ENCODE results near the gene RNF186.
"Not testable (repeated sequence)": the region's sequence is repeated elsewhere in the genome, so short reads cannot be mapped to it uniquely, and the experiment has no call there.

Gene RNF186, protein sequence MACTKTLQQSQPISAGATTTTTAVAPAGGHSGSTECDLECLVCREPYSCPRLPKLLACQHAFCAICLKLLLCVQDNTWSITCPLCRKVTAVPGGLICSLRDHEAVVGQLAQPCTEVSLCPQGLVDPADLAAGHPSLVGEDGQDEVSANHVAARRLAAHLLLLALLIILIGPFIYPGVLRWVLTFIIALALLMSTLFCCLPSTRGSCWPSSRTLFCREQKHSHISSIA

GRCh38 chr1:19814681-19815503 is at the start of gene RNF186:
Gene RNF186, minus strand, starts transcription at chr1:19815283. Its CDS starts 182 bp downstream, at chr1:19815101.
- no peak for DNase-seq (ENCODE audit: low read depth)

GRCh38 chr1:19864570-19865160 is 49.6 kb upstream of the RNF186 start:
- DNase-seq (ENCODE audit: low read depth), result peak; percentile 53

DNA sequence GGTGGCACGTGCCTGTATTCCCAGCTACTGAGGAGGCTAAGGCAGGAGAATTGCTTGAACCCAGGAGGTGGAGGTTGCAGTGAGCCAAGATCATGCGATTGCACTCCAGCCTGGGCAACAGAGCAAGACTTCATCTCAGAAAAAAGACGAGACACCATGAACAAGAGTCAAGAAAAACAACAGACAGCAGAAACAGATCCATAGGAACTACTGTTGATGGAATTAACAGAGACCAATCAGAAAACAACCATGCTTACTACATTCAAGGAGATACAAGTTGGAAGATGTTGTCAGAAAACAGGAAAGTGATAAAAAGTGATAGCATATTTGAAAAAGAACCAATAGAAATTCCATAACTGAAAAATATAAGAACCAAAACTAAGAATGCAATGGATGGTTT is 47.9 kb upstream of the RNF186 start:
- DNase-seq (ENCODE audit: low read depth), result no peak

GRCh38 chr1:19861842-19862530 is 46.9 kb upstream of the RNF186 start:
- no peak for DNase-seq (ENCODE audit: low read depth)

DNA sequence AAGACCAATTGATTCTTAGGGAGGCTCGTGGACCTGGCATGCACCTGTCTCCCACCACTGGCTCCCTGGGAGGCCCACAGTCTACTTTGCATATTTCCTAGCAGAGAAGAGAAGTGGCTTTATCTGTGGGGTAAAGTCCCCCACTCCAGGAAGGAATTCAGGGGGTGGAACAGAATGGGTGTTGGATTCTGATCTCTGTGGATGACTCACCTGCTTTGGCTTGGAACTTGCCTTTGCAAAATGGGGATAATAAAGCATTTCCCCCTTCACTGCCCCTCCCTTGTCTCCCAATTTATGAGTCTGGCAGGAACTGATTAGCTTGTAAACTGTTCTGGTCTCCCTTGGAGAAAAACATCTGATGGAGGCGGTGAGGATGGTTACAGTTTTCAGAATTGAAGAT is 46.0 kb upstream of the RNF186 start:
- DNase-seq (ENCODE audit: low read depth), result peak; percentile 70

DNA sequence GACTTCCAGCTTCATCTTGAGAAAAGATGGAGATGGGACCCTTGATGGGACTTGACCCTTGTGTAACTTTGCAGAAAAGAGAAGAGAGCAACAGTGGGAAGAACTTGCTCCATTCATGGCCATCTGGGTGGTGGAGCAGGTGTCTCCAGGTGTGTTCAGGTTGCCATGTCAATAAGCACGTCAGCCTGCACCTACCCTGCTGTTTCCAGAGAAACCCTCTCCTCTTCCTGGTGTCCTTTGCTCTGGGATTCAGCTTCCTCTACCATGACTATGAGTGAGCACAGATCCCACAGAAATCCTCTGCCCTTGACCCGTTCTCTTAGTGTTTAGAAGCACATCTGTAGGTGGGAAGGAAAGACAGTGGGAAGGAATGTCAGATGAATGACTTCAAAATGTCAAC is 45.3 kb upstream of the RNF186 start:
- no peak for DNase-seq (ENCODE audit: low read depth)

- DNase-seq (ENCODE audit: low read depth), result no peak
These were observed 44.8 kb upstream of the RNF186 start for GRCh38 chr1:19859876-19860275.

- no peak for DNase-seq (ENCODE audit: low read depth)
These were observed 43.8 kb upstream of the RNF186 start for GRCh38 chr1:19858893-19859292.

DNA sequence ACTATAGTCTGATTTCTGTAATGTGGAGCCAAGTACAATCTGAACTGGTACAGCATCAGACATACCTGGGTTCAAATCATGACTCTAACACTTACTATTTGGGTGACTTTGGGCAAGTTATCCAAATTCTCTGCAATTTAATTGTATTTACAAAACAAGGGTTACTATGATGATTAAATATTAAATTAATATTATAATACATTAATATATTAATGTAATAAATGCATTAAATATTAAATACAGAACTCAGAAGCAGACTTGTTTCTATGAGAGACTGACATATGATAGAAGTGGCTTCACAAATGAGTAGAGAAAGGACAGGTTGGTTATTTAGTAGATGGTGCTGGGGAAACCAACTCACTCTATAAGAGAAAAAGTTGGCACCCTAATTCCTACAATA is 39.8 kb upstream of the RNF186 start:
- DNase-seq (ENCODE audit: low read depth), result no peak

DNA sequence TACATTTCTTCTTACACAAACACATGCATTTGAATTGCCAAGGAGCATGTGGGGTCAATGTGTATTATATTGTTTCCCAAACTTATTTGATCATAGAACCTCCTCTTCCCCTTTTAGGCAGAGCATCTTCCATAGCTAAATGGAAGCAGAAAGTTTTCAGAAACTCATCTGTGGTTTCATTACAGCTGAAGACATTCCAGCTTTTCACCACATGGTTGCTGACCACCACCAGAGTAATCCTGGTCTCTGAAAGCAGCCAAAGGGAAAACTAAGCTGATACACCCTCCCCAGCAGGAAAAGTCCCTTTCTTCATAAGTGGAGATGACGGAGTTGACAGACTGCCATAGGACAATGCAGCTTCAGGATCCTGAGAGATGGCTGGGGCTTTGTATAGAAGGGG is 37.0 kb upstream of the RNF186 start:
- peak; percentile 45 for DNase-seq (ENCODE audit: low read depth)

- DNase-seq (ENCODE audit: low read depth), result peak; percentile 9
These were observed 35.1 kb upstream of the RNF186 start for GRCh38 chr1:19850214-19850613.

DNA sequence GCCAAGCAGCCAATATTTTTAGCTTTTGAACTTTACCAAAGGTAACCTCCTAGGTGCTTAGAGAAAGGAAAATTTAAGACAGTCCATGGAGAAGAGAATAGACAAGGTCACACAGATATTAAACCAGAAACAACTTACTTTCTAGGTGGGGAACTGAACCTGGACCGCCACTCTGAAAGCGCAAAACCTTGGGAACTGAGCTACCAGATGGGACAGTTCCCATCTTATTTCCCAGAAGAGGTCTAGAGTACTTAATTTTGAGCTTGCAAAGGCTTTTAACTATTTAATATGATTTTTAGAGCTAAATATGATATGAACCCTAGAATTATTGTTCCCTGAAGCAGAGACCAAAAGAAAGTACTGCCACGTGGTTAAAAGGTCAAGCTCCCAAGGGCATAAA is 34.2 kb upstream of the RNF186 start:
- not testable (repeated sequence) for DNase-seq (ENCODE audit: low read depth)

- not testable (repeated sequence) for DNase-seq (ENCODE audit: low read depth)
These were observed 32.3 kb upstream of the RNF186 start for GRCh38 chr1:19847334-19847733.

- no peak for DNase-seq (ENCODE audit: low read depth)
These were observed 31.3 kb upstream of the RNF186 start for GRCh38 chr1:19846338-19846737.

DNA sequence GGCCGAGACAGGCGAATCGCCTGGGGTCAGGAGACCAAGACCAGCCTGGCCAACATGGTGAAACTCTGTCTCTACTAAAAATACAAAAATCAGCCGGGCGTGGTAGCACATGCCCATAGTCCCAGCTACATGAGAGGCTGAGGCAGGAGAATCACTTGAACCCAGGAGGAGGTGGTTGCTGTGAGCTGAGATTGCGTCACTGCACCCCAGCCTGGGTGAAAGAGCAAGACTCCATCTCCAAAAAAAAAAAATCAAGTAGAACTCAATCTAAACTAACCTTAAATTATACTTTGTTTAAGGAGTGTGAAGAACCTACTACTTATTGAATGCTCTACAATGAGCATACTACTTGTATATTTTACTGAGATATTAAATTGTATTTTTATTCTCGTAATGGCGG is 30.5 kb upstream of the RNF186 start:
- DNase-seq (ENCODE audit: low read depth), result no peak

DNA sequence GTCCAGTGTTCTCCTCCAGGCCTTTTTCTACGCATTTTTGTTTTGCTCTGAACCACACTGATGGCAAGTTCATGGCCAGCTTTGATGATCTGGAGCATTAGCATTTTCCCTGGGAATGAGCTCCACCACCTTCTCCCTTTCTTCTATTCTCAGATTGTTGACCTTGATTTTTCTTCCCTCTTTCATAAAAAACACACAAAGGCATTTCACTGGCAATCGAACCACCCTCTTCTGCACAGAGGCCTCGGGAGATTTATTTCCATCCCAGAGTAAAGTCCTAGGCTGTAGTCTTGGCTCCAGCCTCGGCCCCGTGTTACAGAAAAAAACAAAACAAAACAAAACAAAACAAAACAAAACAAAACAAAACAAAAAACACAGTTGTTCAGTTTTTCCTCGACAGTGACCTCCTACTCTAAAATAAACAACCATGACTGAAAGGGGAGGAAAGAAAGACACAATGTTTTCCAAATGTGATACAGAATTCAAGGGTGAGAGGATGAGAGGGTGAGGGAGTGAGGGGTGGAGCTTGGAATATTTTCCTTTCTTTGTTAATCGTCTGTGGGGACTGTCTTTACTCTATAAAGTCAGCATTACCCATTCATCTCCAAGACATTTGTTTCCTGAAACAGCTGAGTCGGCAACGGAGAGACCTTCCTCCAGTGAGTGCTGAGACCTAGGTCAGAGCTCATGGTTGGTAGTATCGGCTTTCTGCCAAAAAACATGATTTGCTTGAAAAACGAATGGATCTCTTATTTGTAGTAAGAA is 29.8 kb upstream of the RNF186 start:
- DNase-seq (ENCODE audit: low read depth), result peak; percentile 23

- DNase-seq (ENCODE audit: low read depth), result no peak
These were observed 25.1 kb upstream of the RNF186 start for GRCh38 chr1:19840228-19840627.

DNA sequence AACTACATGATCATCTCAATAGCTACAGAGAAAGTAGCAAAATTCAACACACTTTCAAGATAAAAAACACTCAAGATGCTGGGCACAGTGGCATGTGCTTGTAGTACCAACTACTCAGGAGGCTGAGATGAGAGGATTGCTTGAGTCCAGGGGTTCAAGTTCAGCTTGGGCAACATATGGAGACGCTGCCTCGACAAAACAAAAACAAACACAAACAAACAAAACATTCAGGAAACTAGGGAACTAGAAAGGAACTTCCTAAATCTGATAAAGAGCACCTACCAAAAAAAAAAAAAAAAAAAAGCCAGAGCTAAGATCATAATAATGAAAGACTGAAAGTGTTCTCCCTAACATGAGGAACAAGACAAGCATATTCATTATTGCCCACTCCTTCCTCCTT is 22.8 kb upstream of the RNF186 start:
- no peak for DNase-seq (ENCODE audit: low read depth)

DNA sequence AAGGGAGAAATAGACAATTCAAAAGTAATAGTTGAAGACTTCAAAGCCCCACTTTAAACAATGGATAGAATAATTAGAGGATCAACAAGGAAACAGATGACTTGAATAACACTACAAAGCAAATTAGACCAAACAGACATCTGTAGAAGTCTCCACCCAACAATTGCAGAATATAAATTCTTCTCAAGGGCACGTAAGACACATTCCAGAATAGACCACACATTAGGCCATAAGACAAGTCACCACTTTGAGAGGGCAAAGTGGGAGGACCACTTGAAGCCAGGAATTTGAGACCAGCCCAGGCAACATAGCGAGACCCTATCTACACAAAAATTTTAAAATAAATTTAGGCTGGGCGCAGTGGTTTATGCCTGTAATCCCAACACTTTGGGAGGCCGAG is 20.5 kb upstream of the RNF186 start:
- DNase-seq (ENCODE audit: low read depth), result peak; percentile 21

DNA sequence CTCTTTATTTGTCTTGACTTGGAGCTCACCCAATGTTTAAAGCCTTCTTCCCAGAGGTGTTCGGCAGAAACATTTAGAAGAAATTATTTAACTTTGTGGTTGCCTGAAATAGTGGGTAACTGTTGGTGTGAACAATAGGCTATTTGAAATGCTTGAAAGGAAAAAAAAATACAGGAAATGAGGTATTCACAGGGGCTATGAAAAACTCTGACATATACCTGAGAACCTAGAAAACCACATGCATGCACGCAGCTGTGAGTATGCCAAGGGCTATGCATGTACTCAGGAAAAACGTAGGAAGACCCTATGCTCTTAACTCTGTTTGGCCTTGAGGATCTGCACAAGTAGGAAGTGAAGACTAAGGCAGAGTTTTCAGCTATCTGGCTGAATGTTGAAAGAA is 16.4 kb upstream of the RNF186 start:
- no peak for DNase-seq (ENCODE audit: low read depth)

DNA sequence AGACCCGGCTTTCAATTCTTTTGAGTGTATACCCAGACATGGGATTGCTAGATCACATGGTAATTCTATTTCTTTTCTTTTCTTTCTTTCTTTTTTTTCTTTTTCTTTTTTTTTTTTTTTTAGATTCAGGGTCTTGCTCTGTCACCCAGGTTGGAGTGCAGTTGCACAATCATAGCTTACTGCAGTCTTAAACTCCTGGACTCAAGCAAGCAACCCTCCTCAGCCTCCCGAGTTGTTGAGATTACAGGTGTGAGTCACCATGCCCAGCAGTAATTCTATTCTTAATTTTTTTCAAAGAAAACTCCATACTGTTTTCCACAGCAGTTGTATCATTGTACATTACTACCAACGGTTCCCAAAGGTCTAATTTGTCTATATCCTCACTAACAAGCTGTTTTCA is 13.5 kb upstream of the RNF186 start:
- peak; percentile 78 for DNase-seq (ENCODE audit: low read depth)

DNA sequence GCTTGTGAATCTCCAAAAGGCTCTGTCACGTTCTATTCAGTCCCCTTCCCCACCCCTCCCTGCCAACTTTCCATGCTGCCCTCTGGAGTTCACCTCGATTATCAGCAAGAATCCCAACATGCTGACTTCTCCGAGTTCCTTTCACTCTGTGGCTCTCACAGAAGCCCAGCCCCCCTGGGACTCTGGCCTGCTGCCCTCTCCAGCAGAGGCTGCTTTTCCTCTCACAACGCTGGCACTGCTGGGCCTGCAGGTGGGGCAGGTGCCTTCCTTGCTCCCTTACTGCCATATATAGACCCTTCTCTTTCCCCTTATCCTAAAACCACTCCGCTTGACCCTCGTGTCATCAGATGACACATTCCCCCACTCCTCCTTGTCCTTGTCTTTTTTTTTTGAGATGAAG is 10.2 kb upstream of the RNF186 start:
- DNase-seq (ENCODE audit: low read depth), result no peak

Measured in amniotic epithelial cell (primary cell).